Upper lobe of right lung (tissue), 1 donor: ENCODE results near the gene KIAA1217. TPM values are rescaled to one million over a fixed set of nuclear protein-coding genes. Genes with fewer than 3 reads are reported as not detected.

ENCODE experiments used
- ATAC-seq: fragments of 200-7000 bp; cut with Tn5 transposase; one replicate; pipeline ENCODE4 v1.9.1; 2020; ENCODE audit warnings: mild to moderate bottlenecking, moderate library complexity
- DNase-seq: peaks from one replicate; pipeline ENCODE4 v3.0.0-alpha.2; 2020
- H3K27ac ChIP-seq: fragments of 200-600 bp; one replicate; pipeline ENCODE4 v1.8.0; 2022
- H3K27me3 ChIP-seq: fragments of 200-600 bp; one replicate; pipeline ENCODE4 v1.8.0; 2022; ENCODE audit warnings: mild to moderate bottlenecking
- H3K36me3 ChIP-seq: fragments of 200-600 bp; one replicate; pipeline ENCODE4 v1.8.0; 2022
- H3K4me1 ChIP-seq: fragments of 200-600 bp; one replicate; pipeline ENCODE4 v1.8.0; 2022
- H3K4me3 ChIP-seq: fragments of 200-600 bp; one replicate; pipeline ENCODE4 v1.8.0; 2022; ENCODE audit warnings: mild to moderate bottlenecking
- H3K9me3 ChIP-seq: fragments of 200-600 bp; one replicate; pipeline ENCODE4 v1.8.0; 2022
- CTCF ChIP-seq: fragments of 200-600 bp; IDR thresholded peaks from one replicate; pipeline ENCODE4 v1.8.0; 2022; ENCODE audit warnings: antibody characterized with exemption
- intact Hi-C: fragments of 100-400 bp; cut with DNase I; formaldehyde crosslinking; loops from one replicate; pipeline ENCODE4 v1.11.0; 2022
- total RNA-seq: library from RNA; stranded (reverse); fragmentation: NEBNext Ultra II Directional; extraction: Animal tissue kit (Norgen Biotek cat#: 25700); gene quantifications from one replicate; pipeline ENCODE4 v1.2.1, GENCODE V29; 2021
- donor health status: DM: no; HTN: yes; CAD: no; lungs with severe emphysema.

KIAA1217 gene
- total RNA-seq, 1 donor from 2014 or later = 23.5 TPM

GRCh38 chr10:24351961-24352360 is 143.0 kb downstream of the KIAA1217 start:
- Histone ChIP-seq H3K4me3 (no peak overlapping the region), H3K9me3 (no peaks in the 10 kb centered on the region), H3K4me1 (peaks cover 2% of the 10 kb centered on the region), H3K36me3 (no peaks in the 10 kb centered on the region), H3K27ac (no peak overlapping the region), H3K27me3 (no peaks in the 10 kb centered on the region)
- no peak for ATAC-seq
- no peak for TF ChIP-seq CTCF
- DNase-seq = no peak
- intact Hi-C loops = no loop called here

GRCh38 chr10:24352399-24352798 is 143.5 kb downstream of the KIAA1217 start:
- Histone ChIP-seq H3K4me3 (no peak overlapping the region), H3K27ac (no peak overlapping the region), H3K4me1 (peaks cover 2% of the 10 kb centered on the region), H3K9me3 (no peaks in the 10 kb centered on the region), H3K27me3 (no peaks in the 10 kb centered on the region), H3K36me3 (no peaks in the 10 kb centered on the region)
- no peak for ATAC-seq
- intact Hi-C loops = no loop called here
- TF ChIP-seq CTCF = no peak
- no peak for DNase-seq

- Histone ChIP-seq H3K4me3 (no peak overlapping the region), H3K36me3 (no peaks in the 10 kb centered on the region), H3K4me1 (peaks cover 2% of the 10 kb centered on the region), H3K27ac (no peak overlapping the region), H3K9me3 (no peaks in the 10 kb centered on the region), H3K27me3 (no peaks in the 10 kb centered on the region)
- intact Hi-C loops = no loop called here
- no peak for TF ChIP-seq CTCF
- DNase-seq (no peak), ATAC-seq (no peak)
These were observed 144.4 kb downstream of the KIAA1217 start for GRCh38 chr10:24353319-24353718.

GRCh38 chr10:24355056-24355688 is 146.2 kb downstream of the KIAA1217 start:
- Histone ChIP-seq H3K36me3 (no peaks in the 10 kb centered on the region), H3K9me3 (no peaks in the 10 kb centered on the region), H3K4me1 (peaks cover 2% of the 10 kb centered on the region), H3K27me3 (no peaks in the 10 kb centered on the region), H3K27ac (no peak overlapping the region), H3K4me3 (no peak overlapping the region)
- no peak for TF ChIP-seq CTCF
- intact Hi-C loops = no loop called here
- DNase-seq (no peak), ATAC-seq (no peak)

- H3K36me3 ChIP-seq = no peaks in the 10 kb centered on the region
- TF ChIP-seq CTCF = no peak
- H3K27ac ChIP-seq = no peak overlapping the region
- no peak overlapping the region for H3K4me3 ChIP-seq
- no peaks in the 10 kb centered on the region for H3K9me3 ChIP-seq
- no peak for DNase-seq
- no peaks in the 10 kb centered on the region for H3K27me3 ChIP-seq
- intact Hi-C loops = no loop called here
- no peaks in the 10 kb centered on the region for H3K4me1 ChIP-seq
- peak; percentile 43 for ATAC-seq
These were observed 148.5 kb downstream of the KIAA1217 start for GRCh38 chr10:24357344-24358004.
